Motor neuron (in vitro differentiated cells): ENCODE results near the gene CERK. TPM values are rescaled to one million over a fixed set of nuclear protein-coding genes. Genes with fewer than 3 reads are reported as not detected.
"Not testable (repeated sequence)": the region's sequence is repeated elsewhere in the genome, so short reads cannot be mapped to it uniquely, and the experiment has no call there.

ENCODE experiments used
- ATAC-seq, 8 experiments: fragments of 200-7000 bp; cut with Tn5 transposase; replicated peaks in 6 of 8; 2 replicates each; pipeline ENCODE4 v1.8.0; 2021; ENCODE audit warnings: mild to moderate bottlenecking in 8 of 8, moderate library complexity in 8 of 8
- H3K27ac ChIP-seq, 2 donors: fragments of 250-450 bp; sonication (Bioruptor Pico); 2 replicates each; pipeline ENCODE4 v1.9.0; 2021; ENCODE audit warnings: antibody characterized with exemption in 2 of 2, mild to moderate bottlenecking in 2 of 2, moderate library complexity in 1 of 2
- H3K4me1 ChIP-seq, 2 donors: fragments of 250-450 bp; sonication (Bioruptor Pico); replicated peaks in 1 of 2; 2 replicates each; pipeline ENCODE4 v1.6.1; 2021; ENCODE audit warnings: antibody characterized with exemption in 2 of 2, mild to moderate bottlenecking in 2 of 2, moderate library complexity in 1 of 2
- H3K4me3 ChIP-seq, 5 donors: fragments of 250-450 bp; sonication (Bioruptor Pico); 2 replicates each; pipeline ENCODE4 v1.9.0; 2021; ENCODE audit warnings: antibody characterized with exemption in 5 of 5, mild to moderate bottlenecking in 5 of 5, moderate library complexity in 4 of 5
- WGBS, 10 experiments: fragments of 450-650 bp; shearing (Covaris generic); methylation state at CpG; one replicate each; pipeline ENCODE4 v1.0.0; 2022; 5-methylcytosine and 5-hydroxymethylcytosine counted together
- in situ Hi-C, 9 experiments: fragments of 400-800 bp; cut with MboI; loops; one replicate each; pipeline ENCODE4 v1.15.0; 2021; ENCODE audit warnings: low sequenced_read_pairs in 9 of 9, low pct_unique_long_range_greater_than_20kb in 2 of 9; ENCODE audit not compliant: unreplicated experiment in 9 of 9
- total RNA-seq, 8 experiments: library from RNA; unstranded; fragments of 300-600 nt; gene quantifications; 2 replicates each; pipeline versions ENCODE4 v1.2.3 to v1.2.4, GENCODE V29; 2022

The CERK gene
- total RNA-seq, 8 experiments from 2014 or later, result 15.7 to 136 (median 58.0) TPM

DNA sequence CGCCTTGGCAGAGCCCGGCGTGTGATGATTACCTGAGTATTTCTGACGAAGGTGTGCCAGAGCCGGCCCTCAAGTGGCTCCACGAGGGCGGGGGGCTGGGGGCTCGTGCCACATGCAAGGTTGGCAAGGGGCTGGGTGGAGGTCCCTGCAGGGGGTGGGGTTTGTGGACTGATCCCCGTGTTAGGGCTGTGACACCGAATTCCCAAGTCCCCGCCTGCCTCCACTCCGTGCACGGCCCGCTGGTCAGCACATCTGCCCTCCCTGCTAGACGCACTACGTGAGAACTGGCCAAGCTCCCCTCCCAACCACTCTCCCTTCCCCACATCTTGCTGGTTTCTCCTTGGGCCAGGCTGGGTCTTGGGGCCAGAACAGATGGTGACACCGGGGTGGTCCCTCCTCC is 83.6 kb downstream of the CERK start:
- in situ Hi-C loops, result no loop called here
- H3K4me3 ChIP-seq, result no peak overlapping the region
- WGBS, 10 experiments, result no CpG with 5 or more reads among the region's 17 CpGs
- ATAC-seq, result no peak
- H3K27ac ChIP-seq, result peak overlapping the region in 1 of 2 donors; percentile 28
- peaks cover 15 to 30% of the 10 kb centered on the region in 2 donors for H3K4me1 ChIP-seq

- Histone ChIP-seq H3K4me1 (peaks cover 15 to 32% of the 10 kb centered on the region in 2 donors), H3K4me3 (no peak overlapping the region), H3K27ac (peak overlapping the region in 1 of 2 donors; percentile 74)
- 62 to 100% (median 92%) methylated on average over 1 to 3 of the region's 8 CpGs; no CpG with 5 or more reads in 4 of the 10 experiments for WGBS, 10 experiments
- in situ Hi-C loops, result no loop called here
- no peak for ATAC-seq
These were observed 84.5 kb downstream of the CERK start for GRCh38 chr22:46653596-46653995.

DNA sequence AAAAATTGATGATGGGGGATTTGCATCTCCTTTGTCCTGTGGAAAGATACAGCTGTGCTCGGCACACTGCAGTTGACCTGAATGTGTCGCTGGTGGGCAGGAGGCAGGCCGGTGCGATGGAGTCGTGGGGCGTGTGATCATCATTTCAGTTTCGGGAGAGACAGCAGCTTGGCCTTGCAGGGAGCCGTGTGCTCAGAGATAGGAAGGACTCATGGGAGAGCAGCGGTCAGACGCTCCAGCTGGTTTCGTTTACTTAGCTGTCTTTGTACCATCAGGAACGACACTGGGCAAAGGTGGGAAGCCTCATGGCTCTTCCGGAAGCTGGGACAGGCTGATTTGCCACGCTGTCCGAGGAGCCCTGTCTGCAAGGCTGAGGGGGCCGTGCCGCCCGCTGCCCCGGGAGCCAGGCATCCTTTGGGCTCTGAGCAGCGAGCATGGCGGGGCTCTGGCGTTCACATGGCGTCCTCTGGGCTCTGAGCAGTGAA is 85.2 kb downstream of the CERK start:
- peak overlapping the region; percentile 22 to 74 for H3K27ac ChIP-seq
- in situ Hi-C loops, result no loop called here
- ATAC-seq, result peak in 5 of 8 experiments; percentile 70 to 94 (median 91)
- WGBS, 10 experiments, result 0 to 94% (median 38%) methylated on average over 1 to 13 of the region's 23 CpGs; no CpG with 5 or more reads in 6 of the 10 experiments
- peaks cover 15 to 32% of the 10 kb centered on the region in 2 donors for H3K4me1 ChIP-seq
- H3K4me3 ChIP-seq, result no peak overlapping the region

DNA sequence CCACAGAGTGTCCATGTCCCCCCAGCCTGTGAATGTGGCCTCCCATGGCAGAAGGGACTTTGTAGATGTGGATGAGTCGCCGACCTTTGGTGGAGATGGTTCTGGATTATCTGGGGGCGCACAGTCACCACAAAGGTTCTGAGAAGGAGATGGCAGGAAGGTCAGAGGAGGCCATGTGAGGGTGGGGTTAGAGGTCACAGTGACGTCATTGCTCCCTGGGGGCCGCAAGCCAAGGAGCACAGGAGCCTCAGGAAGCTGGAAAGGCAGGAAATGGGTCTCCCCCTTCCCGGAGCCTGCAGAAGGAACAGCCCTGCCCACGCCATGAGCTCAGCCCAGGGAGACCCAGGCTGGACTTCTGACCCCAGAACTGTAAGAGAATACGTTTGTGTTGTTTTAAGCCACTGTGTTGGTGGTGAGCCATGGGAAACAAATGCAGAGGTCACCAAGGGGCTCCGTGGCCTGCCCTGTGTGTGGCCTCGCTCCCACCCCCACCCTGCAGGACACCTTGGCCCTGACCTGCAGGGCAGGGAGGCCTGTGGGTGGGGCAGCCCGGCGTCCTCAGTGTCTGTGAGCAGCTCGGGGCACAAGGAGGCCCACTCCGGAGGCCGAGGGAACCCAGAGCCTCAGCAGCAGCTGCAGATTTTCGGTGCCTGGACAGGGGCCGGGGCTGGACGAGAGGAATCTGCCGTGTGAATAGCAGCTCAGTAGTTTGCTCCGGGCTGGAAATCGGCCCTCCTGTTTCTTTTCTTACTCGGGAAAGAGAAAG is 85.8 kb downstream of the CERK start:
- H3K27ac ChIP-seq, result peak overlapping the region; percentile 18 to 75
- H3K4me1 ChIP-seq, result peaks cover 15 to 32% of the 10 kb centered on the region in 2 donors
- ATAC-seq, result peak in 2 of 8 experiments; percentile 1 to 5
- no peak overlapping the region for H3K4me3 ChIP-seq
- in situ Hi-C loops, result no loop called here
- 17 to 90% (median 65%) methylated on average over 3 to 6 of the region's 22 CpGs; no CpG with 5 or more reads in 7 of the 10 experiments for WGBS, 10 experiments

DNA sequence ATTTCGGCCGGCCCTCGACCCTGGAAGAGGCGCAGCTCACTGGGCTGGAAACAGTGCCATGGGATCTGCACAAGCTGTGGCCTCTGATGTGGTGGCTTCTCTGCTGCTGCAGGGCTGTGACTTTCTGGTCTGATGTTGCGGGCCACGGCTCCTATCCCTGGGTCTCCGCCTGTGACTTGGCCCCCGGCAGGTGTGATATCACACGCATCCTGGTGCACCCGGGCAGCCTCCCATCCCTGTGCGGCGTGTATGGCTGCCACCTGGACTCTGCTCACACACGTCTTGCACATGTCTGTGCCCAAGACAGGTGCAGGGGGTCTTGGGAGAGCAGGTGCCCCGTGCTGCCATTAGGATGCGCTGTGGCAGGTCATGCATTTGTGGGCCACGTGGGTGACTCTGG is 86.7 kb downstream of the CERK start:
- Histone ChIP-seq H3K4me3 (no peak overlapping the region), H3K4me1 (peaks cover 15 to 32% of the 10 kb centered on the region in 2 donors), H3K27ac (no peak overlapping the region)
- in situ Hi-C loops, result no loop called here
- no peak for ATAC-seq
- WGBS, 10 experiments, result 100% methylated on average over 2 to 4 of the region's 16 CpGs; no CpG with 5 or more reads in 8 of the 10 experiments

- Histone ChIP-seq H3K4me1 (peaks cover 18 to 32% of the 10 kb centered on the region in 2 donors), H3K4me3 (no peak overlapping the region)
- in situ Hi-C loops, result no loop called here
These were observed 87.8 kb downstream of the CERK start for GRCh38 chr22:46650078-46650810.

GRCh38 chr22:46649141-46650077 is 88.6 kb downstream of the CERK start:
- 15 to 90% (median 80%) methylated on average over 2 to 12 of the region's 25 CpGs; no CpG with 5 or more reads in 1 of the 10 experiments for whole genome bisulfite sequencing, 10 experiments
- peak in 6 of 8 experiments; percentile 10 to 76 (median 60) for ATAC-seq
- H3K27ac ChIP-seq, result no peak overlapping the region
- no peak overlapping the region for H3K4me3 ChIP-seq
- H3K4me1 ChIP-seq, result peaks cover 18 to 32% of the 10 kb centered on the region in 2 donors
- in situ Hi-C loops, result no loop called here

More at GRCh38 chr22:46650078-46650810, 87.8 kb downstream of the CERK start:
- no peak for ATAC-seq
- WGBS, 10 experiments, result 76 to 100% (median 96%) methylated on average over 1 to 5 of the region's 25 CpGs; no CpG with 5 or more reads in 5 of the 10 experiments
- no peak overlapping the region for H3K27ac ChIP-seq

- WGBS, 10 experiments, result 45 to 100% (median 80%) methylated on average over 1 to 2 of the region's 2 CpGs; no CpG with 5 or more reads in 2 of the 10 experiments
- ATAC-seq, H3K27ac ChIP-seq, H3K4me3 ChIP-seq, in situ Hi-C loops: not testable (repeated sequence)
- peaks cover 13 to 22% of the 10 kb centered on the region in 2 donors for H3K4me1 ChIP-seq
These were observed 89.7 kb downstream of the CERK start for GRCh38 chr22:46648225-46648820.

DNA sequence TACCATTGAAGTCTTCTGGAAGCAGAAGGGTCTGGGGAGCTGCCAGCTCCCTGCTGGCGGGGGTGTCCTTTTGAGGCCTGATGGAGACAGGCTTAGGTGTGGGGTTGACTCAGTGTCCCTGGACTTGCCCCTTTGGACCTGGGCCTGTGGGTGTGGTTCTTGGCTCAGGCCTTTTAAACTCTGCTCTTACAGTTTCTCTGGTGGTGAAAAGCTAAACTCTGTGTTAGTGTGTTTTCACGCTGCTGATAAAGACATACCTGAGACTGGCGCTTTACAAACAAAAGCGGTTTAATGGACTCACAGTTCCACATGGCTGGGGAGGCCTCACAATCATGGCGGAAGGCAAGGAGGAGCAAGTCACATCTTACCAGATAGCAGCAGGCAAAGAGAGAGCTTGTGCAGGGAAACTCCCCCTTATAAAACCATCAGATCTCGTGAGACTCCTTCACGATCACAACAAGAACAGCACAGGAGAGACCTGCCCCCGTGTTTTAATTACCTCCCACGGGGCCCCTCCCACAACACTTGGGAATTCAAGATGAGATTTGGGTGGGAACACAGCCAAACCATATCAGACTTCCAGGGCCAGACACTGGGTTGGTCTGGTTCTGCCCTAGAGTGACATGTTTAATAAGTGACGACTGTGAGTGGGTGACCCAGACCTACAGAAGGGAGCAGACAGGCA is 91.4 kb downstream of the CERK start:
- 60 to 100% (median 84%) methylated on average over 1 to 6 of the region's 10 CpGs; no CpG with 5 or more reads in 4 of the 10 experiments for WGBS, 10 experiments
- Histone ChIP-seq H3K4me1 (peaks cover 3 to 7% of the 10 kb centered on the region in 2 donors), H3K4me3 (no peak overlapping the region), H3K27ac (no peak overlapping the region)
- no peak for ATAC-seq
- in situ Hi-C loops, result no loop called here

DNA sequence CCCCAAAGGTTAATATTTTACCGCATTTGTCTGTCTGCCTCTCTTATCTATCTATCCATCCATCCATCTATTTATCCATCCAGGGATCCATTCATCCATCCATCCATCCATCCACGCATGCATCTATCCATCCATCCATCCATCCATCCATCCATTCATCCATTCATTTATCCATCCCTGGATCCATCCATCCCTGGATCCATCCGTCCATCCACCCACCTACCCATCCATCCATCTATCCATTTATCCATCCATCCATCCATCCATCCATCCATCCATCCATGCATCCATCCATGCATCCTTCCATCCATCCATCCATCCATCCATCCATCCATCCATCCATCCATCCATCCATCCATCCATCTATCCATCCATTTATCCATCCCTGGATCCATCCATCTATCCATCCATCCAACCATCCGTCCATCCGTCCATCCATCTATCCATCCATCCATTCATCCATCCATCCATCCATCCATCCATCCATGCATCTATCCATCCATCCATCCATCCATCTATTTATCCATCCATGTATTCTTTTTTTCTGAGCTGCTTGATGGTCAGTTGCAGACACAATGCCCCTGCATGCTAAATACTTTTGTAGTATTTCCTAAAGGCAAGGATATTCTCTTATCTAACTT is 95.1 kb downstream of the CERK start:
- H3K4me3 ChIP-seq, in situ Hi-C loops, ATAC-seq, H3K27ac ChIP-seq: not testable (repeated sequence)
- peaks cover 9 to 13% of the 10 kb centered on the region in 2 donors for H3K4me1 ChIP-seq
- WGBS, 10 experiments, result 72 to 94% (median 82%) methylated on average over 2 to 5 of the region's 5 CpGs; no CpG with 5 or more reads in 1 of the 10 experiments

- in situ Hi-C loops, result no loop called here
- 64 to 100% (median 83%) methylated on average over 2 to 5 of the region's 7 CpGs; no CpG with 5 or more reads in 2 of the 10 experiments for WGBS, 10 experiments
- ATAC-seq, result no peak
- Histone ChIP-seq H3K27ac (no peak overlapping the region), H3K4me3 (no peak overlapping the region), H3K4me1 (peaks cover 9 to 13% of the 10 kb centered on the region in 2 donors)
These were observed 96.2 kb downstream of the CERK start for GRCh38 chr22:46641811-46642266.
